Natural killer cell (primary cell): ENCODE measurements around the gene POC1B. TPM values are rescaled to one million over a fixed set of nuclear protein-coding genes. Genes with fewer than 3 reads are reported as not detected.
A peak's percentile ranks its signal among the peaks of the same experiment; 100 is the strongest.

ENCODE experiments used
- ATAC-seq, 3 donors: fragments of 150-1000 bp in 2 of 3; fragments of 200-7000 bp in 1 of 3; cut with Tn5 transposase; 1 replicate in 1 of 3; 2 replicates in 2 of 3; pipeline ENCODE4 v1.10.0; 2021; ENCODE audit warnings: mild to moderate bottlenecking in 2 of 3, moderate library complexity in 2 of 3
- DNase-seq, 2 donors: peaks; one replicate each; pipeline versions ENCODE4 v3.0.0 to v3.0.0-alpha.2; 2013 to 2021; ENCODE audit warnings: mixed read lengths in 1 of 2
- H3K27ac ChIP-seq: one replicate; pipeline ENCODE4 v1.5.1; 2013; ENCODE audit warnings: mild to moderate bottlenecking, low read length
- H3K27me3 ChIP-seq: one replicate; pipeline ENCODE4 v1.6.1; 2013; ENCODE audit warnings: low read length; ENCODE audit not compliant: control insufficient read depth, insufficient read depth
- H3K36me3 ChIP-seq: one replicate; pipeline ENCODE4 v1.6.1; 2013; ENCODE audit warnings: low read length; ENCODE audit not compliant: control insufficient read depth, insufficient read depth
- H3K4me1 ChIP-seq: one replicate; pipeline ENCODE4 v1.6.1; 2013; ENCODE audit warnings: low read length; ENCODE audit not compliant: control insufficient read depth, insufficient read depth
- H3K4me3 ChIP-seq: one replicate; pipeline ENCODE4 v1.5.1; 2013; ENCODE audit warnings: low read length
- H3K9me3 ChIP-seq: one replicate; pipeline ENCODE4 v1.6.1; 2013; ENCODE audit warnings: low read length; ENCODE audit not compliant: control insufficient read depth, insufficient read depth
- H3K27ac Mint-ChIP-seq, 2 donors: one replicate each; pipeline ENCODE4 v1.8.0; 2022; ENCODE audit warnings: mild to moderate bottlenecking in 2 of 2, mixed read lengths in 2 of 2, moderate library complexity in 1 of 2
- H3K27me3 Mint-ChIP-seq, 2 donors: one replicate each; pipeline ENCODE4 v1.8.0; 2022; ENCODE audit warnings: low read depth in 2 of 2, mixed read lengths in 2 of 2
- H3K36me3 Mint-ChIP-seq: one replicate; pipeline ENCODE4 v1.8.0; 2022; ENCODE audit warnings: mixed read lengths
- H3K4me1 Mint-ChIP-seq, 2 donors: one replicate each; pipeline ENCODE4 v1.8.0; 2022; ENCODE audit warnings: mixed read lengths in 2 of 2
- H3K4me3 Mint-ChIP-seq: one replicate; pipeline ENCODE4 v1.8.0; 2022; ENCODE audit warnings: mild to moderate bottlenecking, moderate library complexity, mixed read lengths
- H3K9me3 Mint-ChIP-seq, 2 donors: one replicate each; pipeline ENCODE4 v1.8.0; 2022; ENCODE audit warnings: mixed read lengths in 2 of 2
- CTCF ChIP-seq: fragments of 200-600 bp; IDR thresholded peaks from one replicate; pipeline ENCODE4 v1.8.0; 2022; ENCODE audit warnings: antibody characterized with exemption
- WGBS: methylation state at CpG from one replicate; pipeline ENCODE4 v1.1.7; 2013; ENCODE audit warnings: missing lambda C conversion rate; ENCODE audit not compliant: insufficient coverage; 5-methylcytosine and 5-hydroxymethylcytosine counted together
- intact Hi-C: fragments of 100-400 bp; cut with micrococcal nuclease; formaldehyde crosslinking; loops from one replicate; pipeline ENCODE4 v1.14.2; 2022
- total RNA-seq, 4 donors: library from RNA; stranded (reverse); fragments of 120-200 nt in 1 of 4; gene quantifications; one replicate each; pipeline versions ENCODE4 v1.2.3 to v1.2.4, GENCODE V29; 2013 to 2022

Gene POC1B
- total RNA-seq, 3 donors from 2014 or later (not counting 1 experiment from before 2014, with no cell fraction given) = 29.8 to 40.9 (median 38.0) TPM

- H3K4me1 Mint-ChIP-seq = peaks cover 40 to 44% of the 10 kb centered on the region in 2 donors
- H3K27me3 Mint-ChIP-seq = no peaks in the 10 kb centered on the region
- no peak overlapping the region for H3K4me3 ChIP-seq
- H3K4me1 ChIP-seq = peaks cover 4% of the 10 kb centered on the region
- no peaks in the 10 kb centered on the region for H3K9me3 Mint-ChIP-seq
- no peaks in the 10 kb centered on the region for H3K27me3 ChIP-seq
- H3K4me3 Mint-ChIP-seq = no peak overlapping the region
- ATAC-seq (no peak), DNase-seq (no peak)
- no peak overlapping the region for H3K27ac ChIP-seq
- no peak overlapping the region for H3K27ac Mint-ChIP-seq
- 73% methylated on average over 1 of the region's 6 CpGs for WGBS
- peaks cover 4% of the 10 kb centered on the region for H3K36me3 ChIP-seq
- intact Hi-C loops = no loop called here
- peaks cover 3% of the 10 kb centered on the region for H3K36me3 Mint-ChIP-seq
- no peak for TF ChIP-seq CTCF
- H3K9me3 ChIP-seq = no peaks in the 10 kb centered on the region
Observed at GRCh38 chr12:89453121-89453978, 72.5 kb downstream of the POC1B start.

GRCh38 chr12:89451841-89452251 lies 74.0 kb downstream of the POC1B start:
- no peak for DNase-seq
- Mint-ChIP-seq H3K27me3 (no peaks in the 10 kb centered on the region), H3K36me3 (peaks cover 12% of the 10 kb centered on the region), H3K4me3 (no peak overlapping the region), H3K27ac (peak overlapping the region in 1 of 2 donors; percentile 54), H3K4me1 (peaks cover 32 to 34% of the 10 kb centered on the region in 2 donors), H3K9me3 (no peaks in the 10 kb centered on the region)
- Histone ChIP-seq H3K4me3 (no peak overlapping the region), H3K27me3 (no peaks in the 10 kb centered on the region), H3K4me1 (peaks cover 4% of the 10 kb centered on the region), H3K9me3 (no peaks in the 10 kb centered on the region), H3K27ac (no peak overlapping the region), H3K36me3 (peaks cover 3% of the 10 kb centered on the region)
- WGBS = 62% methylated on average over 9 of the region's 9 CpGs
- intact Hi-C loops = no loop called here
- no peak for TF ChIP-seq CTCF
- no peak for ATAC-seq

DNA sequence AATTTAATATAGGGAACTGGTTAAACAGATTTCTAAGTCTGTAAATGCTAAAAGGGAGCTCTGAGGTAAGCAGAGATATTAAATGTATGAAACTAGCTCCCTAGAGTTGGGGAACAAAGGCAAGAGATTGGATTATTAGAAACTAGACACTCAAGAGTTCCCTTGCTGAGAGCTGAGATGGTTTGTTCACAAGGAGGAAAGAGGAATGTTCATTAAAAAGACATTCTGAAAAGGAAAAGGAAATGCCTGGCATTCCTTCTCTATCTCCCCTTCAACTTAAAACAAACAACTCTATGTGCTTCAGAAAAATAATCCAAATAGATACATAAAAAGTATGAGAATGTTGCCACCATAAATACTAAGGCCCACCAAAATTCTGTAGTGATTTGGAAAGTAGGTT lies 74.9 kb downstream of the POC1B start:
- DNase-seq (no peak), ATAC-seq (no peak)
- intact Hi-C loops = no loop called here
- no peak for TF ChIP-seq CTCF
- peaks cover 29 to 31% of the 10 kb centered on the region in 2 donors for H3K4me1 Mint-ChIP-seq
- no peaks in the 10 kb centered on the region for H3K9me3 ChIP-seq
- H3K4me3 ChIP-seq = no peak overlapping the region
- H3K27ac ChIP-seq = no peak overlapping the region
- H3K4me1 ChIP-seq = peaks cover 1% of the 10 kb centered on the region
- peaks cover 3% of the 10 kb centered on the region for H3K36me3 ChIP-seq
- H3K27me3 Mint-ChIP-seq = no peaks in the 10 kb centered on the region
- H3K36me3 Mint-ChIP-seq = peaks cover 12% of the 10 kb centered on the region
- no peaks in the 10 kb centered on the region for H3K9me3 Mint-ChIP-seq
- no peak overlapping the region for H3K4me3 Mint-ChIP-seq
- peak overlapping the region; percentile 54 to 58 for H3K27ac Mint-ChIP-seq
- no peaks in the 10 kb centered on the region for H3K27me3 ChIP-seq
